Lower leg skin (tissue), 3 donors: Measurements from ENCODE around the gene TRAPPC3.

Experiments
- POLR2A ChIP-seq, 2 donors: fragments of 450-650 bp; IDR thresholded peaks; one replicate each; pipeline ENCODE4 v1.6.1; 2016 to 2017; ENCODE audit warnings: antibody characterized with exemption in 2 of 2, mild to moderate bottlenecking in 1 of 2, moderate library complexity in 1 of 2
- TF ChIP-seq, protein P1 (sequence below), 3 donors: fragments of 450-650 bp; IDR thresholded peaks; one replicate each; pipeline ENCODE4 v1.5.1; 2016; ENCODE audit warnings: antibody characterized with exemption in 3 of 3, mild to moderate bottlenecking in 3 of 3, moderate library complexity in 2 of 3

DNA sequence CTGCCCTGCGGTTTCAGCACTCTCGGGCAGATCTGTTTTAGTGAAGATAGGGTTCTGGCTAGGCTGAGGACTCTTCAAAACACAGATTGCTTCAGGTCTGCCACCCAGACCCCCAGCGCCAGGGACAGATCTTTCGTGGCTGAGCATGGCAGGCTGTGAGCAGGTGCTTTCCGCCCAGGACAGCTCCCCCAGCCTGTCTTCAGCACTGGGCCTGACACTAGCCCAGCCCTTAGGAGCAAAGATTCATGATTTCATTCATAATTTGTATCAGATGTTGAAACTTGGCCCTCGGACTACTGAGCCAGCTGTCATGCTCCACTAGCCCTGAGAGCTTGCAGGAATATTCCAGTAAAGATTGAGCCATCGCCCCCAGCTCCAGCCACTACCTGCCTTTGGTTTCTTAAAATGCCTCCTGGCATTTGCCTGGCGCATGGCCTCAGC, 54.6 kb downstream of the TRAPPC3 start:
- TF ChIP-seq POLR2A (IDR thresholded peaks at IDR 0.05): no peak
- TF ChIP-seq, protein P1, sequence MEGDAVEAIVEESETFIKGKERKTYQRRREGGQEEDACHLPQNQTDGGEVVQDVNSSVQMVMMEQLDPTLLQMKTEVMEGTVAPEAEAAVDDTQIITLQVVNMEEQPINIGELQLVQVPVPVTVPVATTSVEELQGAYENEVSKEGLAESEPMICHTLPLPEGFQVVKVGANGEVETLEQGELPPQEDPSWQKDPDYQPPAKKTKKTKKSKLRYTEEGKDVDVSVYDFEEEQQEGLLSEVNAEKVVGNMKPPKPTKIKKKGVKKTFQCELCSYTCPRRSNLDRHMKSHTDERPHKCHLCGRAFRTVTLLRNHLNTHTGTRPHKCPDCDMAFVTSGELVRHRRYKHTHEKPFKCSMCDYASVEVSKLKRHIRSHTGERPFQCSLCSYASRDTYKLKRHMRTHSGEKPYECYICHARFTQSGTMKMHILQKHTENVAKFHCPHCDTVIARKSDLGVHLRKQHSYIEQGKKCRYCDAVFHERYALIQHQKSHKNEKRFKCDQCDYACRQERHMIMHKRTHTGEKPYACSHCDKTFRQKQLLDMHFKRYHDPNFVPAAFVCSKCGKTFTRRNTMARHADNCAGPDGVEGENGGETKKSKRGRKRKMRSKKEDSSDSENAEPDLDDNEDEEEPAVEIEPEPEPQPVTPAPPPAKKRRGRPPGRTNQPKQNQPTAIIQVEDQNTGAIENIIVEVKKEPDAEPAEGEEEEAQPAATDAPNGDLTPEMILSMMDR (IDR thresholded peaks at IDR 0.05): no peak
